NCI-H526 treated with DMSO at 0.1 percent for 48 hours (cell line): Measurements from ENCODE around the gene SNRPD1.
"Not testable (repeated sequence)": the region's sequence is repeated elsewhere in the genome, so short reads cannot be mapped to it uniquely, and the experiment has no call there.

Experiments
- DNase-seq: peaks from one replicate; lab custom pipeline; 2025; lab: John Stamatoyannopoulos, UW

The SNRPD1 gene

DNA sequence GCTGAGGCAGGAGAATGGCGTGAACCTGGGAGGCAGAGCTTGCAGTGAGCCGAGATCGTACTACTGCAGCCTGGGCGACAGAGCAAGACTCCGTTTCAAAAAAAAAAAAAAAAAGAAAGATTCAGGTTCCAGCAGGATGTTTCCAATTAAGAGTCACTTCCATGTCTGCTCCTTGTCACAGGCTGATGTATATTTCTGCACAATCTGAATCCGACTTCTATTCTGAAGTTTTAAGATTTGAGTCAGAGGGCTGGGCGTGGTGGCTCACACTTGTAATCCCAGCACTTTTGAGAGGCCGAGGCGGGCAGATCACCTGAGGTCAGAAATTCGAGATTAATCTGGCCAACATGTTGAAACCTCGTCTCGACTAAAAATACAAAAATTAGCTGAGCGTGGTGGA, 24.7 kb downstream of the SNRPD1 start:
- DNase-seq, result no peak

DNA sequence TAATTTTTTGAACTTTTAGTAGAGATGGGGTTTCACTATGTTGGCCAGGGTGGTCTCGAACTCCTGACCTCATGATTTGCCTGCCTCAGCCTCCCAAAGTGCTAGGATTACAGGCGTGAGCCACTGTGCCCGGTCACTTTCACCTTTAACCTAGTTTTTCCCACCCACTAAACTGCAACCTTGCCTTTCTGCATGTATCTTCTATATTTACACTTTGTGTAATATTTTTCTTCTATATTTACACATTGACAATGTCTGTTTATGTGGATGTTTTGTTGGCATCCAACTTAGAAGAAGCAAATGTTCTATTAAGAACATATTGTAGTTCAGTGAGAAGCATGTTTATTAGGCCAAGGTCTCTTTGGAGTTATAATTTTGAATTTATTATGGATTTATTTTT, 26.7 kb downstream of the SNRPD1 start:
- no peak for DNase-seq

DNA sequence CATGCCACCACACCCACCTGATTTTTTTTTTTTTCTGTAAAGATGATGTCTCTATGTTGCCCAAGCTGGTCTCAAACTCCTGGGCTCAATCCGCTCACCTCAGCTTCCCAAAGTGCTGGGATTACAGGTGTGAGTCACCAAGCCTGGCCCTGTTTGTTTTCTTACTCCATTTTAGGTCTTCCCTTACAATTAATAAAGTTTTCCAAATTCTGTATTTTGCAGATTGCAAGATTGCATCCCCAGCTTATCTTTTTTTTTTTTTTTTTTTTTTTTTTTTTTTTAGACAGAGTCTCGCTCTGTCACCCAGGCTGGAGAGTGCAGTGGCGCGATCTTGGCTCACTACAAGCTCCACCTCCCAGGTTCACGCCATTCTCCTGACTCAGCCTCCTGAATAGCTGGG, 28.3 kb downstream of the SNRPD1 start:
- not testable (repeated sequence) for DNase-seq

DNA sequence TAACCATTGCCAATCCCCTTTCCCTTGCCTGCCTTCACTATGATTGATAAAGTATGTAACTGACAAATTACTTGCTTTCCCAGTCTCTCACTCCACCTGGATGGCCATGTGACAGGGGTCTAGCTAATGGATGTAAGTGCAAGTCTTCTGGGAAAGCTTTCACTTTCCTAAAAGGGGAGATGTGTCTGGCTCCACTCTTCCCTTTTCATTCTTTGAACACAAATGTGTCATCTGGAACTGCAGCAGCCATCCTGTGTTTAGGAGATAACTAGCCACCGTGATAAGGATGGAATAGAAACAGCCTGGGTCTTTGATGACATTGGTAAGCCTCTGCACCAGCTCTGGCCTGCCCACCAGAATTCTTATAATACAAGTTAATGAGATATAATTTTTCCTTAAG, 38.2 kb downstream of the SNRPD1 start:
- DNase-seq, result no peak

DNA sequence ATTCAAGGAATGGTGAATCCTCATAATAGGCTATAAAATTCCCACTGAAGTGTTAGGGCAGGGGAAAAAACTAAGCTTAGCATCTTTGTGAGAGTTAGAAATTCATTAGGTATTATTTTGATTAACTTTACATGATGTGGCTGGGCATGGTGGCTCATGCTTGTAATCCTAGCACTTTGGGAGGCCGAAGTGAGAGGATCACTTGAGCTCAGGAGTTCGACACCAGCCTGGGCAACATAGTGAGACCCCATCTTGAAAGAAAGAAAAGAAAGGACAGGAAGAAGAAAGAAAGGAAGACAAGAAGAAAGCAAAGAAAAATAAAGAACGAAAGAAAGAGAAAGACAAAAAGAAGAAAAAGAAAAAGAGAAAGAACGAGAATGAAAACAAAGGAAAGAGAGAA, 40.0 kb downstream of the SNRPD1 start:
- DNase-seq, result no peak

DNA sequence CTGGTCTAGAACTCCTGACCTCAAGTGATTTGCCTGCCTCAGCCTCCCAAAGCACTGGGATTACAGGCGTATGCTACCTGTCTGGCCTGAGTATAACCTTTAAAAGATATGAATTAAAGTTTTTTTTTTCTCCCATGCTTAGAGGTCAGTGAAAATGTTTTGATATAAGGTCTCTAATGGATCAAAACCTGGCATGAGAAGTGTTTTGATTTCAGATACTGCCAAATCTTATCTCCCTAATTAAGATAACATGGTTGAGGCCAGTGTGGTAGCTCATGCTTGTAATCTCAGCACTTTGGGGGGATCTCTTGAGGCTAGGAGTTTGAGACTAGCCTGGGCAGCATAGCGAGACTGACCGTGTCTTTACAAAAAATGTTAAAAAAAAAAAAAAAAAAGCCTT, 41.2 kb downstream of the SNRPD1 start:
- DNase-seq, result no peak

DNA sequence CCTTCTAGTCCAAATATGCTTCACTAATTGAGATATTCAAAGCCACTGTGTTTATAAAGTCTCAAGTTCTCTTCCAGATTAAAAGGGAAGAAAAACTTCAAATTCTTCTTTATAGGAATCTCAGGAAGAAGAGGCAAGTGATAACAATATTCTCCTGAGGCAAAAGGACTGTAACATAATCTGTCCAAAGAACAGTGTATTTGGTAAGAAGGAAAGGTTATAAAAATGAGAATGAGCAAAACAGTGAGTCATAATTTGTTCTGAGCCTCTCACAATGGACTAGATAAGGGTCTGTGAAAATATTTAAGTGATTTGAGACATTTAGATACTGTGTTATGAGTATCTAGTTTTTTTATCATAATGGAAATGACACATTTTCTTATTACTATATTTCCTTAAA, 44.3 kb downstream of the SNRPD1 start:
- DNase-seq, result no peak

DNA sequence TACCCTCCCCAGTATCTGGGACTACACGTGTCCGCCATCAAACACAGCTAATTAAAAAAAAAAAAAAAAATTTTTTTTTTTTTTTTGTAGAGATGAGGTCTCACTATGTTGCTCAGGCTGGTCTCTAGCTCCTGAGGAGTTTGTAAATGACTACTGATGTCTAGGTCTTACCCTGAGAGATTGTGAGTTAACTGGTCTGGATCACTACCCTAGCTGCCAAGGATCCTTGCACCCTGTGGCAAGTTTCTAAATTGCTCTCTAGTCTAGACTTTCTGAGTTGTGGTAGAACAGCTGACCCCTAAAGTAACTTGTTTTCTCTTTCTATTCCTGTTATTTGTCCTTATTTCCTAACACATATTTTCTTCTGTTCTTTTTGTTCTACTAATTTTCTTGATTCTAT, 48.0 kb downstream of the SNRPD1 start:
- DNase-seq, result no peak

DNA sequence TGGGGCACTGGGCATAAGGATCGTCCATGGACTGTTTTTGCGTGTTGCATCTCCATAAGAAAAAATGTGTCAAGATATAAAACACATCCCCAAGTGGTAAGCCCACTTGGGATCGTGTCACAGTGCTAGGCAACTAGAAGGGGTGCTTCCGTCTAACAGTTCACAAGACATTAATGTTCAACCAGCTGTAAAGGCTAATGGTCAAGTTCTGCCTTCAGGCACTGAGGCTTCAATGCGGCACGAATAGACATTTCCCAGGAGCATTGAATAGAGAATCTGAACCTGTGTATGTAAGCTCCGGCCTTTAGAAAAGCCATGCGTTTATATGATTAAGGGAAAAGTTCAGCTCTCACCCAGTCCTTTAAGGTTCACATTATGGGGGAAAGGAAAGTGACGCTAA, 50.5 kb downstream of the SNRPD1 start:
- DNase-seq, result no peak

DNA sequence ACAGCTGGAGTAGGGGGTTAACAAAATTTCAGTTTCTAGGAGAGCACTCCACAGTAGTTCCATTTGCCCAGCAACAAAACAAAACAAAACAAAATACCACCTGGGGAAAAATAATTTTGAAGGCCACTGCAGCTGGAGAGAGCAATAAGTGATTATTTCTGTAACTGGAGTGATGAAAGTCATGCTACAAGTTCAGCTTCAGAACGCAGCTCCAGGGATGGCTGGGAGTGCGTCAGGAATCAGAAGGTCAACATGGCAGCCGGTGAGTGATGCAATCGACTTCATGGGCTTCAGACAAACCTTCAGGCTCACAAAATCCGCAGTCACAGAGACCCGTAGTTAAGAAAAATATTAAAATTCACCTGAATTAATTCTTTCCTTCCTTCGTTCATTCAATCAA, 51.5 kb downstream of the SNRPD1 start:
- DNase-seq, result no peak

DNA sequence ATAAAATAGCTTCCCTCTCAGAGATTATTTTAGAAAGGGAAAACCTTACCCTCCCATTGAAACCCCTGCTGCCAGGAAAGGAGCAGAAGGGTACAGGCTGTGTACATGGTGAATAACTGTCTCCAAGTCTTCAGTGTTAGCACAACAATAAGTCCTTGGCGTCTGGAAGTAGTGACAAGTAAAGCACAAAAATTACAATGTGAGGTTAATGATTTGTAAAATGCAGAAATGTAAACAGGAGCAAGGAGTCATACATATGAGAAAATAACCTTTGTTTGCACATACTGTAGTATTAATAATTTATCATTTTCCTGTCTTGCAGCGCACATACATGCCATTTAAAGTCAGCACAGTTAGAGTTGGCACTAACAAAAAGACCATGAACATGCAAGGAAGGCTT, 52.0 kb downstream of the SNRPD1 start:
- DNase-seq, result no peak

DNA sequence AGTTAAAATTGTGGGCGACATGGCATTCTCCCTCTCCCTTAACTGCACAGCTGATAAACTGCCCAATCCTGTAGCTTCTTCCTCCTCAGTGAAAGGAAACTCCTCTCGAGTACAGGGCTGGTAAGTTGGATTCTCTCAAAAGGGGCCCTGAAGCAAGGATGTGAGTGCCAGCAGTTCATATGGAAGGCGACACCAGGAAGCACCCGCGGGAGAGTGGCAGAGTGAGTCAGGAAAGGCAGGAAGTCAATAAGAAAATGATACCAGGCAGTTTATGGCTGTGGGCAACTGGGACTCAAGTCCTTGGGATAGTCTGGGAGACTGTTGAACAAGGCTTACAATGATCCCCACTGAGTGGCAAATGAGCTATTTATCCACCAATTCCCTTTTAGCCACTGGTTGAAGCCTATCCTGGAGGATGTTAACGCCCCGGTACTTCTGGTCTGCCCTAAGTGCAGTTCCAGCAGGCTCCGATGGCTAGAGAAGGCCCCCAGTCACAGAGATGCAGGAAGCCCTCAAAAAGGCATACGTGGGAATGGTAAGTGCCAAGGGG, 57.7 kb downstream of the SNRPD1 start:
- DNase-seq, result no peak

DNA sequence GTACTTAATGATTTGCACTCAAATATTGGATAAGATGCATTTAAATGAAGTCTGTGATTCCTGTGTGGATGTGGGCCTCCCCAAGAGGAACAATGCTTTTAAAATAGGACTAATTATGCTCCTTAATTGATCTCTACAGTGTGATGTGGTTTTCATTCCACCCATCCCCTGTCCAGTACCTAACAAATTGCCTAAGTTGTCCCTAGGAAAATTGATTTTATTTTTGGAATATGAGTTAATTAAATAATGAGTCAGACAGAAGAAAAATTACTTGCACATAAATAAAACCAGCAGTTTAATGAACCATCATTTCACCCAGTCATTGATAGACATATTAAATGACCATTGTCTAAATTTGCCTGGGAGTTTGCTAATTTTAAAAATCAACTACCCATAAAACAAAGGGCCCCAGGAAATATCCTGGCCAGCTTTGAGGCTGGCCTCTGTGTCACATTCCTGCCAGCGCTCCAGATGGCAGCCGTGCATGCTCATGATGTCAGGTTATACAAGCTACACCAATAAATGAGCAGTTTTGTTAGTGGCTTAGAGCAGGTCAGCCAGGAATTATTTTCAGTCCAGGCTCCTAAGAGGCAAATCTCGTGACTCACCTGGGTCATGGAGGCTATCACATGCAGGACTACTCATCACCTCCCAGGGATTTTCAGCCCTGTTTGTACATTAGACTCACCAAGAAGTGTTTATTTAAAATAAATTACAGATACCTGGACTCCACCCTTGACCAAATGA, 60.6 kb downstream of the SNRPD1 start:
- no peak for DNase-seq

DNA sequence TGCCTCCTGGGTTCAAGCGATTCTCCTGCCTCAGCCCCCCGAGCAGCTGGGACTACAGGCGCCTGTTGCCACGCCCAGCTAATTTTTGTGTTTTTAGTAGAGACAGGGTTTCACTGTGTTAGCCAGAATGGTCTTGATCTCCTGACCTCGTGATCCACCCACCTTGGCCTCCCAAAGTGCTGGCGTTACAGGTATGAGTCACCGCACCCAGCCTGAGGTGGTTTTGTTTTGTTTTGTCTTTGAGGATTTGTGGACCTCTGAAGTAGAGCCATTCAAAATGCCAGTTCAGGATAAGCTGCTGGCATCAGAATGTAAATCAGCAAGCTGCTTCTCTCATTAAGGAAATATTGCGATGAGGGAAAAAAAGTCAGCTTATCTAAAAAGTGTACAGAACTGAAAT, 63.2 kb downstream of the SNRPD1 start:
- not testable (repeated sequence) for DNase-seq

DNA sequence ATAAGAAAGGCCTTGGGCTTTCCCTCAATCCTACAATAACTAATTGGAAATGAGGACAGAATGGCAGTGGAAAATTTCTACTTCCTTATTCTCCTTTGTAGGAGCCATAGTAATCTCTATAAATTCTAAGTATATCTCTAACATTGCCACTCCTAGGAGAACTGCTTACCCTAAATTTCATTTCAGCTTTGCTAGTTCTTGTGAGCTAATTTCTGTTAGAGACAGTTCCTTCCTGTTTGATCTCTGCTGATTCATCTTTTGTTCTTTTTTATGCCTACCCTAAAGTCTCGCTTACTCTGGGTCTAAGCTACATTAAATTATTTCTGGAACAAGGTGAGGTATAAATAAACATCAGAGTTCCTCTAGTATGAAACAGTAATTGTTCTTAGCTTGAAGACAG, 66.7 kb downstream of the SNRPD1 start:
- no peak for DNase-seq

DNA sequence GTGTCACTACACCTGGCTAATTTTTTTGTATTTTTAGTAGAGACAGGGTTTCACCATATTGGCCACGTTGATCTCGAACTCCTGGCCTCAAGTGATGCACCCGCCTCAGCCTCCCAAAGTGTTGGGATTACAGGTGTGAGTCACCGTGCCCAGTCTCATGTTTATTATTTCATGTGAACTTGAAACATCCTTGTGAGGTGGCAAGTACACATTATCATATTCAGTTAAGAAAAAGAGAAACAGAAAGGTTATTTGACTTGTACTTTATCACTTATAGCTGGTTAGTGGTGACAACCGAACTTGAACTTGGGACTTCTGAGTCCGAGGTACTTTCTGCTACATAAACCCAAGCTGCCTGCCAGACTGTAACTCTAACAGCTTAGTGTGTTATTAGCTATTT, 68.0 kb downstream of the SNRPD1 start:
- no peak for DNase-seq

DNA sequence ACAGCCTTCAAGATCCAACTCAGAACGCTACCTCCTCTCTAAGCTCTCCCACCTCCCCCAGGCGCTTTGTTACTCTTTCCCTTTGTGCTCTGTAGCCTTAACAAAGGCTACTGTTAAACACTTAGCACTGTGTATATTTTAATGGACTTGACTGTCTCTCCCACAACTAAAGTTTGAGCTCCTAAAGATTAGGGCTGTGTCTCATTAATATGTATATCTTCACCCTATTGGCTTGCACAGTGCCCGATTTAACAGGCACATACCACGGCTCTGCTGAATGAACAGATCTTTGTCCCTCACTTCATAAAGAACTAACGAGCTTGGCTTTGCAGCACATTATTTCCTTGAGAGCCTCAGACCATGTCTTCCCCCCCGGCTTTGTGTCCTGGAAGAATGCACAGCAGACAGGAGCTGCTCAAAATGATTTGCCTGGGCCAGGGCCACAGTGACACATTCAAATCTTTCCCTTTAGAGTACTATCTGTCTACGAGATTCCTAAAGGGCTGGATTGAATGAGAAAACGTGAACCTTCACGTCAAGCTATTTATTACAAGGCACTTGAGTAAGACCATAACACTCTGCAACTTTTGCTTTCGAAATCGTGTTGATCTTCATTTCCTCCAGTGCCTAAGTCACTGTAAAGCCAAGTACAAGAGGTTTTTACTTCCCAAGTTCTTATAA, 70.4 kb downstream of the SNRPD1 start:
- DNase-seq, result no peak
